NCI-H2171 treated with DMSO at 0.1 percent for 48 hours (cell line): Measurements from ENCODE around the gene PALLD.

Experiments
- DNase-seq: peaks from one replicate; lab custom pipeline; 2025; lab: John Stamatoyannopoulos, UW

Gene PALLD

DNA sequence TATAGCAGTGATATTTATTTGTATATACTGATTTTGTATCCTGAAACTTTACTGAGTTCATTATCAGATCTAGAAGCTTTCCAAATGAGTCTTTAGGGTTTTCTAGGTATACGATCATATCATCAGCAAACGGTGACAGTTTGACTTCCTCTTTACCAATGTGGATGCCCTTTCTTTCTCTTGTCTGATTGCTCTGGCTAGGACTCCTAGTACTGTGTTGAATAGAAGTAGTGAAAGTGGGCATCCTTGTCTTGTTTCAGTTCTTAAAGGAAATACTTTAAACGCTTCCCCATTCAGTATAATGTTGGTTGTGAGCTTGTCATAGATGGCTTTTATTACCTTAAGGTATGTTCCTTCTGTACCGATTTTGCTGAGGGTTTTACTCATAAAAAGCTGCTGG lies 475.7 kb downstream of the PALLD start:
- no peak for DNase-seq
